Endothelial cell of umbilical vein (primary cell): ENCODE measurements around the gene A4GNT. TPM values are rescaled to one million over a fixed set of nuclear protein-coding genes. Genes with fewer than 3 reads are reported as not detected.
"Not testable (repeated sequence)": the region's sequence is repeated elsewhere in the genome, so short reads cannot be mapped to it uniquely, and the experiment has no call there.

ENCODE experiments used
- BruUV-seq: library from RNA; stranded (reverse); fragments of 400-500 nt; replicated peaks from 2 replicates; lab custom pipeline; 2021; lab: Mats Ljungman, UMichigan
- CTCF ChIA-PET: fragments of 300-600, 350-600 bp; sonication (Branson Sonifier 250); formaldehyde crosslinking; loops from one replicate; lab custom pipeline; 2021; ENCODE audit warnings: antibody characterized with exemption, inconsistent platforms; lab: Charles Lee
- POLR2A ChIA-PET: fragments of 300-600, 350-600 bp; sonication (Branson Sonifier 250); formaldehyde crosslinking; loops from one replicate; lab custom pipeline; 2021; ENCODE audit warnings: antibody characterized with exemption, inconsistent platforms; lab: Charles Lee
- DNase-seq: peaks from one replicate; pipeline ENCODE4 v3.0.0-alpha.2; 2011; ENCODE audit warnings: low read depth, low spot score
- FAIRE-seq: peaks from 2 replicates; lab custom pipeline; 2011; peaks lifted over from hg19 to GRCh38; lab: Jason Lieb, UNC
- H2AFZ ChIP-seq: 2 replicates; pipeline ENCODE4 v1.6.0; 2012; ENCODE audit warnings: low read depth, low read length, control low read depth, inconsistent platforms
- H3K27ac ChIP-seq: 2 replicates; pipeline ENCODE4 v1.5.1; 2011; ENCODE audit warnings: low read depth, mild to moderate bottlenecking, control low read depth, low read length, moderate library complexity; ENCODE audit not compliant: insufficient read depth
- H3K27me3 ChIP-seq, 2 experiments: 2 replicates each; pipeline versions ENCODE4 v1.6.0 to v1.6.1; 2011; ENCODE audit warnings: low read length in 2 of 2, mixed read lengths in 1 of 2; ENCODE audit not compliant: control insufficient read depth in 2 of 2, insufficient read depth in 2 of 2
- H3K36me3 ChIP-seq, 2 experiments: 2 replicates in 1 of 2; 3 replicates in 1 of 2; pipeline ENCODE4 v1.5.1; 2011; ENCODE audit warnings: low read length in 2 of 2, mild to moderate bottlenecking in 1 of 2, moderate library complexity in 1 of 2; ENCODE audit not compliant: control insufficient read depth in 2 of 2, insufficient read depth in 2 of 2; ENCODE audit errors: extremely low read depth in 1 of 2
- H3K4me1 ChIP-seq: 3 replicates; pipeline ENCODE4 v1.5.1; 2011; ENCODE audit warnings: mild to moderate bottlenecking, low read length; ENCODE audit not compliant: control insufficient read depth, insufficient read depth; ENCODE audit errors: extremely low read depth
- H3K4me2 ChIP-seq: 2 replicates; pipeline ENCODE4 v1.6.1; 2011; ENCODE audit warnings: low read length, control low read depth, mixed read lengths; ENCODE audit not compliant: insufficient read depth
- H3K4me3 ChIP-seq, 3 experiments: fragments of 200-600 bp in 1 of 3; sonication (generic), shearing (Covaris generic) in 1 of 3; replicated peaks in 1 of 3; 2 replicates each; pipeline ENCODE4 v1.5.1; 2011 to 2016; ENCODE audit warnings: control low read depth in 3 of 3, low read length in 3 of 3, mild to moderate bottlenecking in 2 of 3, inconsistent platforms in 1 of 3, low read depth in 1 of 3, moderate library complexity in 1 of 3; ENCODE audit not compliant: insufficient read depth in 1 of 3
- H3K79me2 ChIP-seq: 2 replicates; pipeline ENCODE4 v1.6.0; 2012; ENCODE audit warnings: low read length, inconsistent platforms; ENCODE audit not compliant: control insufficient read depth, insufficient read depth
- H3K9ac ChIP-seq: replicated peaks from 2 replicates; pipeline ENCODE3; 2011; ENCODE audit warnings: low read length, control low read depth; ENCODE audit not compliant: insufficient read depth; ENCODE audit errors: extremely low read depth
- H3K9me1 ChIP-seq: replicated peaks from 3 replicates; pipeline ENCODE4 v1.6.0; 2011; ENCODE audit warnings: mild to moderate bottlenecking, low read length; ENCODE audit not compliant: control insufficient read depth, insufficient read depth; ENCODE audit errors: extremely low read depth
- H3K9me3 ChIP-seq: replicated peaks from 2 replicates; pipeline ENCODE4 v1.5.1; 2012; ENCODE audit warnings: low read length, inconsistent platforms; ENCODE audit not compliant: control insufficient read depth, insufficient read depth
- H4K20me1 ChIP-seq: replicated peaks from 2 replicates; pipeline ENCODE3; 2011; ENCODE audit warnings: mild to moderate bottlenecking, low read length; ENCODE audit not compliant: control insufficient read depth, insufficient read depth; ENCODE audit errors: extremely low read depth
- EZH2 ChIP-seq: IDR thresholded peaks from 2 replicates; pipeline ENCODE4 v1.6.1; 2012; ENCODE audit warnings: borderline replicate concordance, low read depth, mild to moderate bottlenecking, moderate library complexity, low read length, inconsistent platforms; ENCODE audit not compliant: severe bottlenecking
- FOS ChIP-seq: IDR thresholded peaks from 2 replicates; pipeline ENCODE4 v1.6.1; 2011; ENCODE audit warnings: mild to moderate bottlenecking, low read length, moderate library complexity, borderline replicate concordance; ENCODE audit not compliant: insufficient read depth
- GATA2 ChIP-seq: IDR thresholded peaks from 2 replicates; pipeline ENCODE4 v1.7.0; 2011; ENCODE audit warnings: low read depth, mild to moderate bottlenecking, moderate library complexity, mixed read lengths, low read length; ENCODE audit not compliant: insufficient read length, insufficient read depth
- JUN ChIP-seq: IDR thresholded peaks from 2 replicates; pipeline ENCODE4 v1.6.1; 2011; ENCODE audit warnings: borderline replicate concordance, low read depth; ENCODE audit not compliant: insufficient read length, insufficient read depth
- MYC ChIP-seq: IDR thresholded peaks from one replicate; pipeline ENCODE4 v1.6.1; 2011; ENCODE audit warnings: mild to moderate bottlenecking, low read depth, low read length
- POLR2A ChIP-seq: IDR thresholded peaks from 2 replicates; pipeline ENCODE4 v1.6.1; 2012; ENCODE audit warnings: low read depth, mild to moderate bottlenecking, control low read depth, low read length
- POLR2AphosphoS5 ChIP-seq: IDR thresholded peaks from 2 replicates; pipeline ENCODE4 v1.6.1; 2012; ENCODE audit warnings: low read depth, mild to moderate bottlenecking, control low read depth, low read length, moderate library complexity; ENCODE audit not compliant: insufficient read depth
- dilution Hi-C: fragments of 300-500 bp; cut with MboI; formaldehyde crosslinking; loops from one replicate; pipeline ENCODE4 v1.15.0; 2019; ENCODE audit warnings: low sequenced_read_pairs; ENCODE audit not compliant: extremely low pct_ligation_motif_present
- intact Hi-C: fragments of 100-400 bp; cut with micrococcal nuclease; formaldehyde crosslinking; loops from one replicate; pipeline ENCODE4 v1.10.0; 2022
- polyA plus RNA-seq, 4 experiments: library from polyadenylated mRNA; depleted of rRNA in 3 of 4; stranded (reverse) in 3 of 4; unstranded in 1 of 4; fragments of >200 nt; gene quantifications; 2 replicates each; pipeline versions ENCODE4 v1.2.1 to v1.2.3, GENCODE V29; 2011 to 2012; ENCODE audit warnings: missing spikeins in 1 of 4
- total RNA-seq: library from RNA; stranded (reverse); gene quantifications from 2 replicates; pipeline ENCODE4 v1.2.3, GENCODE V29; 2021
- TF ChIP-seq, protein P1 (sequence below): IDR thresholded peaks from 2 replicates; pipeline ENCODE4 v1.6.1; 2011; ENCODE audit not compliant: insufficient read depth, insufficient read length
- TF ChIP-seq, protein P2 (sequence below), 2 donors: IDR thresholded peaks; 1 replicate in 1 of 2; 2 replicates in 1 of 2; pipeline ENCODE4 v1.5.1; 2011; ENCODE audit warnings: low read length in 2 of 2, mild to moderate bottlenecking in 2 of 2, moderate library complexity in 2 of 2, control low read depth in 1 of 2, inconsistent platforms in 1 of 2, low read depth in 1 of 2; ENCODE audit not compliant: insufficient read depth in 1 of 2; ENCODE audit errors: extremely low read depth in 1 of 2

Gene A4GNT
- total and polyA plus RNA-seq, 2 donors (not counting 3 experiments of a cell fraction or from before 2014, with no cell fraction given) = not detected

GRCh38 chr3:138089091-138089490 is 43.1 kb downstream of the A4GNT start:
- Histone ChIP-seq H3K4me3 (no peak overlapping the region), H3K9me3 (no peaks in the 10 kb centered on the region), H3K9me1 (no peaks in the 10 kb centered on the region), H3K9ac (no peak overlapping the region), H3K27ac (no peak overlapping the region), H3K4me2 (no peak overlapping the region), H2AFZ (no peak overlapping the region), H3K79me2 (no peaks in the 10 kb centered on the region), H3K27me3 (no peaks in the 10 kb centered on the region), H4K20me1 (no peaks in the 10 kb centered on the region), H3K36me3 (peaks cover 0 to 2% of the 10 kb centered on the region in 2 experiments), H3K4me1 (no peaks in the 10 kb centered on the region)
- TF ChIP-seq, protein P1, sequence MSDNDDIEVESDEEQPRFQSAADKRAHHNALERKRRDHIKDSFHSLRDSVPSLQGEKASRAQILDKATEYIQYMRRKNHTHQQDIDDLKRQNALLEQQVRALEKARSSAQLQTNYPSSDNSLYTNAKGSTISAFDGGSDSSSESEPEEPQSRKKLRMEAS = no peak
- TF ChIP-seq GATA2 = no peak
- TF ChIP-seq EZH2 = no peak
- no peak for TF ChIP-seq POLR2A
- TF ChIP-seq JUN = no peak
- no peak for TF ChIP-seq POLR2AphosphoS5
- no peak for TF ChIP-seq FOS
- TF ChIP-seq MYC = no peak
- TF ChIP-seq, protein P2, sequence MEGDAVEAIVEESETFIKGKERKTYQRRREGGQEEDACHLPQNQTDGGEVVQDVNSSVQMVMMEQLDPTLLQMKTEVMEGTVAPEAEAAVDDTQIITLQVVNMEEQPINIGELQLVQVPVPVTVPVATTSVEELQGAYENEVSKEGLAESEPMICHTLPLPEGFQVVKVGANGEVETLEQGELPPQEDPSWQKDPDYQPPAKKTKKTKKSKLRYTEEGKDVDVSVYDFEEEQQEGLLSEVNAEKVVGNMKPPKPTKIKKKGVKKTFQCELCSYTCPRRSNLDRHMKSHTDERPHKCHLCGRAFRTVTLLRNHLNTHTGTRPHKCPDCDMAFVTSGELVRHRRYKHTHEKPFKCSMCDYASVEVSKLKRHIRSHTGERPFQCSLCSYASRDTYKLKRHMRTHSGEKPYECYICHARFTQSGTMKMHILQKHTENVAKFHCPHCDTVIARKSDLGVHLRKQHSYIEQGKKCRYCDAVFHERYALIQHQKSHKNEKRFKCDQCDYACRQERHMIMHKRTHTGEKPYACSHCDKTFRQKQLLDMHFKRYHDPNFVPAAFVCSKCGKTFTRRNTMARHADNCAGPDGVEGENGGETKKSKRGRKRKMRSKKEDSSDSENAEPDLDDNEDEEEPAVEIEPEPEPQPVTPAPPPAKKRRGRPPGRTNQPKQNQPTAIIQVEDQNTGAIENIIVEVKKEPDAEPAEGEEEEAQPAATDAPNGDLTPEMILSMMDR (IDR thresholded peaks at IDR 0.05; ENCODE audit: extremely low read depth in 1 of 2, insufficient read depth in 1 of 2, low read depth in 1 of 2, low read length in 2 of 2) = no peak
- FAIRE-seq (no peak), DNase-seq (no peak)
- dilution Hi-C loops (no loop called here), intact Hi-C loops (no loop called here)
- ChIA-PET POLR2A (no interaction called here), CTCF (interaction anchor here (1.1 kb wide), 1 partner anchor 12 kb away, joined by 3 read pairs; no protein-coding TSS in a partner anchor)
- no TSS peak for BruUV-seq

DNA sequence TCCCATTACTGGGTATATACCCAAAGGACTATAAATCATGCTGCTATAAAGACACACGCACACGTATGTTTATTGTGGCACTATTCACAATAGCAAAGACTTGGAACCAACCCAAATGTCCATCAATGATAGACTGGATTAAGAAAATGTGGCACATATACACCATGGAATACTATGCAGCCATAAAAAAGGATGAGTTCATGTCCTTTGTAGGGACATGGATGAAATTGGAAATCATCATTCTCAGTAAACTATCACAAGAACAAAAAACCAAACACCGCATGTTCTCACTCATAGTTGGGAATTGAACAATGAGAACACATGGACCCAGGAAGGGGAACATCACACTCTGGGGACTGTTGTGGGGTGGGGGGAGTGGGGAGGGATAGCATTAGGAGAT is 46.4 kb downstream of the A4GNT start:
- FAIRE-seq, BruUV-seq, H3K4me3 ChIP-seq, intact Hi-C loops, H3K27ac ChIP-seq, dilution Hi-C loops, H3K9me3 ChIP-seq, H4K20me1 ChIP-seq, H3K4me2 ChIP-seq, H3K4me1 ChIP-seq, DNase-seq, H3K9ac ChIP-seq, H3K36me3 ChIP-seq, H3K9me1 ChIP-seq, H3K79me2 ChIP-seq, POLR2A ChIA-PET, H3K27me3 ChIP-seq, H2AFZ ChIP-seq: not testable (repeated sequence)
- CTCF ChIA-PET = interaction anchor here (1.5 kb wide), 1 partner anchor 16 kb away, joined by 3 read pairs; no protein-coding TSS in a partner anchor
